HepG2 (cell line): ENCODE measurements around the gene WDR45B. TPM values are rescaled to one million over a fixed set of nuclear protein-coding genes. Genes with fewer than 3 reads are reported as not detected.
A peak's percentile ranks its signal among the peaks of the same experiment; 100 is the strongest.

Source experiments
- CC2D1A ChIP-seq: sonication (generic); formaldehyde crosslinking; IDR thresholded peaks from 2 replicates; pipeline ENCODE4 v1.8.1; 2023; ENCODE audit warnings: mild to moderate bottlenecking, missing genetic modification reagents
- E2F1 ChIP-seq: sonication (generic); formaldehyde crosslinking; IDR thresholded peaks from 2 replicates; pipeline ENCODE4 v1.5.0; 2020; ENCODE audit warnings: missing genetic modification reagents
- FOXA3 ChIP-seq: IDR thresholded peaks from 2 replicates; pipeline ENCODE4 v1.6.1; 2016; ENCODE audit warnings: missing genetic modification reagents, missing compliant biosample characterization
- FOXK2 ChIP-seq: fragments of 450-650 bp; IDR thresholded peaks from 2 replicates; pipeline ENCODE4 v1.6.1; 2016
- FOXO4 ChIP-seq: sonication (generic); formaldehyde crosslinking; conservative IDR thresholded peaks from 2 replicates; pipeline ENCODE4 v1.8.1; 2023; ENCODE audit warnings: missing genetic modification reagents
- FUBP1 ChIP-seq: sonication (generic); formaldehyde crosslinking; IDR thresholded peaks from 2 replicates; pipeline ENCODE4 v1.5.1; 2020; ENCODE audit warnings: missing genetic modification reagents, mild to moderate bottlenecking, borderline replicate concordance
- KDM2A ChIP-seq: sonication (generic); formaldehyde crosslinking; IDR thresholded peaks from 2 replicates; pipeline ENCODE4 v1.4.0; 2020; ENCODE audit warnings: low read depth, missing genetic modification reagents, borderline replicate concordance
- KLF13 ChIP-seq: sonication (generic); formaldehyde crosslinking; IDR thresholded peaks from 2 replicates; pipeline ENCODE4 v1.4.0; 2020; ENCODE audit warnings: mild to moderate bottlenecking, missing genetic modification reagents
- NFAT5 ChIP-seq: sonication (generic); formaldehyde crosslinking; IDR thresholded peaks from 2 replicates; pipeline ENCODE4 v1.4.0; 2020; ENCODE audit warnings: missing genetic modification reagents
- RNF2 ChIP-seq: fragments of 450-650 bp; conservative IDR thresholded peaks from 2 replicates; pipeline ENCODE4 v1.6.1; 2016; ENCODE audit warnings: low read depth
- TFDP2 ChIP-seq: sonication (generic); formaldehyde crosslinking; IDR thresholded peaks from 2 replicates; pipeline ENCODE4 v1.4.0; 2020; ENCODE audit warnings: missing genetic modification reagents
- TP53 ChIP-seq: sonication (generic); formaldehyde crosslinking; conservative IDR thresholded peaks from 2 replicates; pipeline ENCODE4 v1.4.0; 2020; ENCODE audit warnings: missing genetic modification reagents
- ZNF570 ChIP-seq: sonication (generic); formaldehyde crosslinking; IDR thresholded peaks from 2 replicates; pipeline ENCODE4 v1.4.0; 2020; ENCODE audit warnings: mild to moderate bottlenecking, missing genetic modification reagents, borderline replicate concordance
- ZNF619 ChIP-seq: sonication (generic); formaldehyde crosslinking; IDR thresholded peaks from 2 replicates; pipeline ENCODE4 v1.4.0; 2020; ENCODE audit warnings: mild to moderate bottlenecking, missing genetic modification reagents
- ZNF770 ChIP-seq: sonication (generic); formaldehyde crosslinking; IDR thresholded peaks from 2 replicates; pipeline ENCODE4 v1.5.0; 2020; ENCODE audit warnings: mild to moderate bottlenecking, missing genetic modification reagents
- polyA plus RNA-seq, 8 experiments: library from polyadenylated mRNA; depleted of rRNA in 3 of 8; stranded (reverse) in 7 of 8; unstranded in 1 of 8; fragments of >200 nt; fragmentation: Illumina TruSeq in 4 of 8; extraction: Trizol in 4 of 8; gene quantifications; 2 replicates each; pipeline versions ENCODE4 v1.2.1 to v1.2.3, GENCODE V29; 2011 to 2016; ENCODE audit warnings: low read depth in 4 of 8, missing spikeins in 1 of 8, mixed read lengths in 1 of 8; ENCODE audit not compliant: insufficient read depth in 1 of 8
- total RNA-seq, 5 experiments: library from RNA; depleted of rRNA; stranded (reverse); fragments of >200 nt; fragmentation: Illumina TruSeq; extraction: Trizol; gene quantifications; 2 replicates each; pipeline ENCODE4 v1.2.3, GENCODE V29; 2016; ENCODE audit warnings: low read depth in 1 of 5

The WDR45B gene
- total and polyA plus RNA-seq, 2 of the 13 experiments (the other 11 are each of a cell fraction or from before 2014, with no cell fraction given): 86.2 to 155 TPM

- TF ChIP-seq NFAT5 (CRISPR knock-in tag): no peak
- no peak for TF ChIP-seq FOXK2
- TF ChIP-seq ZNF570 (CRISPR knock-in tag): no peak
- TF ChIP-seq TP53 (CRISPR knock-in tag): no peak
- TF ChIP-seq ZNF619 (CRISPR knock-in tag): peak; percentile 66; the same call in 1 of the 2 replicates
- TF ChIP-seq TFDP2 (CRISPR knock-in tag): no peak
- TF ChIP-seq KLF13 (CRISPR knock-in tag): no peak
- TF ChIP-seq FOXA3: peak; percentile 30; the same call in 1 of the 2 replicates
- peak; percentile 40; the same call in 1 of the 2 replicates for TF ChIP-seq KDM2A (CRISPR knock-in tag)
- TF ChIP-seq FOXO4 (CRISPR knock-in tag): no peak
- TF ChIP-seq E2F1 (CRISPR knock-in tag): no peak
- peak; percentile 45; the same call in 1 of the 2 replicates for TF ChIP-seq ZNF770
- TF ChIP-seq RNF2: no peak
- TF ChIP-seq CC2D1A (CRISPR knock-in tag): no peak
- TF ChIP-seq FUBP1: no peak
These were observed 31.6 kb upstream of the WDR45B start (continued) for GRCh38 chr17:82679586-82680465.
